Measurements from ENCODE around the gene ARHGEF16.

The ARHGEF16 gene

GRCh38 chr1:3521426-3521825 lies 67.0 kb downstream of the ARHGEF16 start:
- DNase-seq, result no peak

GRCh38 chr1:3522112-3522511 lies 67.6 kb downstream of the ARHGEF16 start:
- DNase-seq, result no peak

GRCh38 chr1:3522564-3523265 lies 68.2 kb downstream of the ARHGEF16 start:
- DNase-seq, result peak; percentile 74

GRCh38 chr1:3523980-3524379 lies 69.5 kb downstream of the ARHGEF16 start:
- DNase-seq, result no peak

GRCh38 chr1:3524556-3525203 lies 70.2 kb downstream of the ARHGEF16 start:
- DNase-seq, result no peak

- DNase-seq, result no peak
These were observed 71.4 kb downstream of the ARHGEF16 start for GRCh38 chr1:3525551-3526482.

- no peak for DNase-seq
These were observed 73.3 kb downstream of the ARHGEF16 start for GRCh38 chr1:3527774-3528173.

GRCh38 chr1:3529099-3529729 lies 74.7 kb downstream of the ARHGEF16 start:
- peak; percentile 57 for DNase-seq

- DNase-seq, result no peak
These were observed 75.8 kb downstream of the ARHGEF16 start for GRCh38 chr1:3530086-3530925.

Data from right hindlimb (tissue), 1 donor.